ENCODE data around the gene SHISAL2A. TPM values are rescaled to one million over a fixed set of nuclear protein-coding genes. Genes with fewer than 3 reads are reported as not detected.

The SHISAL2A gene
- polyA plus RNA-seq, 3 donors: 0.03 to 0.28 TPM; not detected in 1

DNA sequence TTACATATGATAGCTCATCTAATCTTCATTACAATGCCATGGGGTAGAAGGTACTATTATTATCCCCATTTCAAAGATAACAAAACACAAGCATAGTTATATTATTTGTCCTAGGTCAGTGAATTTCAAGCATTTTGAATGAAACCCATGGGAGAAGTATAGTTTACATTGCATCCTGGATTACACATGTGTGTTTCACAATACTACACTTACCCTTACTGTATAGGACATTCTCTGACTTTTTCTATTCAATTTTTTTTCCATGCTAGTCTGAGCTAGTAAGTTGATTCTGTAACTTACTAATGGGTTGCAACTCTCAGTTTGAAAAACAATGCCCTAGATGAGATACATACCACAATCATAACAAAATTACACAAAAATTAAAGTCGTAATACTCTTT lies 39.5 kb upstream of the SHISAL2A start:
- peaks cover 13% of the 10 kb centered on the region in 2 donors for H3K4me1 ChIP-seq (ENCODE audit: control insufficient read depth in 1 of 2, insufficient read depth in 2 of 2, low read length in 2 of 2)
- H3K36me3 Mint-ChIP-seq: no peaks in the 10 kb centered on the region
- H3K4me3 Mint-ChIP-seq: no peak overlapping the region
- H3K9me3 ChIP-seq (replicated peaks in 1 of 2; ENCODE audit: control insufficient read depth in 1 of 2, insufficient read depth in 1 of 2, low read length in 2 of 2): no peaks in the 10 kb centered on the region
- H3K79me2 ChIP-seq (ENCODE audit: insufficient read depth, low read length): no peaks in the 10 kb centered on the region
- no peaks in the 10 kb centered on the region for H3K36me3 ChIP-seq (replicated peaks in 1 of 2; ENCODE audit: control insufficient read depth in 1 of 2, insufficient read depth in 2 of 2, low read length in 2 of 2)
- H3K9me3 Mint-ChIP-seq: peaks cover 0 to 2% (median 0%) of the 10 kb centered on the region in 7 donors
- H3K9ac ChIP-seq (ENCODE audit: insufficient read depth, low read length, poor library complexity, severe bottlenecking): no peak overlapping the region
- H3K4me1 Mint-ChIP-seq: peaks cover 20% of the 10 kb centered on the region
- peaks cover 2 to 3% of the 10 kb centered on the region in 2 donors for H3K27me3 ChIP-seq (ENCODE audit: control insufficient read depth in 2 of 2, insufficient read depth in 2 of 2, low read length in 2 of 2)
- peaks cover 2% of the 10 kb centered on the region in 3 donors for H3K27me3 Mint-ChIP-seq (ENCODE audit: low read depth in 3 of 3)
- H3K27ac ChIP-seq (ENCODE audit: low read depth in 1 of 2, low read length in 2 of 2): no peak overlapping the region
- no peak for DNase-seq
- no CpG with 5 or more reads among the region's 1 CpG for WGBS (ENCODE audit: insufficient coverage)
- no peaks in the 10 kb centered on the region for H4K20me1 ChIP-seq (ENCODE audit: insufficient read depth, low read length)
- intact Hi-C loops (cut with micrococcal nuclease): no loop called here
- H2AFZ ChIP-seq (ENCODE audit: insufficient read depth, low read depth, low read length, poor library complexity, severe bottlenecking): no peak overlapping the region
- no peak overlapping the region for H3K27ac Mint-ChIP-seq
- H3K4me3 ChIP-seq (replicated peaks in 1 of 3; ENCODE audit: low read depth in 2 of 3, low read length in 3 of 3): no peak overlapping the region
- H3K4me2 ChIP-seq (replicated peaks; ENCODE audit: extremely low read depth, low read length, poor library complexity, severe bottlenecking): no peak overlapping the region
- TF ChIP-seq, protein P1, sequence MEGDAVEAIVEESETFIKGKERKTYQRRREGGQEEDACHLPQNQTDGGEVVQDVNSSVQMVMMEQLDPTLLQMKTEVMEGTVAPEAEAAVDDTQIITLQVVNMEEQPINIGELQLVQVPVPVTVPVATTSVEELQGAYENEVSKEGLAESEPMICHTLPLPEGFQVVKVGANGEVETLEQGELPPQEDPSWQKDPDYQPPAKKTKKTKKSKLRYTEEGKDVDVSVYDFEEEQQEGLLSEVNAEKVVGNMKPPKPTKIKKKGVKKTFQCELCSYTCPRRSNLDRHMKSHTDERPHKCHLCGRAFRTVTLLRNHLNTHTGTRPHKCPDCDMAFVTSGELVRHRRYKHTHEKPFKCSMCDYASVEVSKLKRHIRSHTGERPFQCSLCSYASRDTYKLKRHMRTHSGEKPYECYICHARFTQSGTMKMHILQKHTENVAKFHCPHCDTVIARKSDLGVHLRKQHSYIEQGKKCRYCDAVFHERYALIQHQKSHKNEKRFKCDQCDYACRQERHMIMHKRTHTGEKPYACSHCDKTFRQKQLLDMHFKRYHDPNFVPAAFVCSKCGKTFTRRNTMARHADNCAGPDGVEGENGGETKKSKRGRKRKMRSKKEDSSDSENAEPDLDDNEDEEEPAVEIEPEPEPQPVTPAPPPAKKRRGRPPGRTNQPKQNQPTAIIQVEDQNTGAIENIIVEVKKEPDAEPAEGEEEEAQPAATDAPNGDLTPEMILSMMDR (IDR thresholded peaks at IDR 0.05): no peak

DNA sequence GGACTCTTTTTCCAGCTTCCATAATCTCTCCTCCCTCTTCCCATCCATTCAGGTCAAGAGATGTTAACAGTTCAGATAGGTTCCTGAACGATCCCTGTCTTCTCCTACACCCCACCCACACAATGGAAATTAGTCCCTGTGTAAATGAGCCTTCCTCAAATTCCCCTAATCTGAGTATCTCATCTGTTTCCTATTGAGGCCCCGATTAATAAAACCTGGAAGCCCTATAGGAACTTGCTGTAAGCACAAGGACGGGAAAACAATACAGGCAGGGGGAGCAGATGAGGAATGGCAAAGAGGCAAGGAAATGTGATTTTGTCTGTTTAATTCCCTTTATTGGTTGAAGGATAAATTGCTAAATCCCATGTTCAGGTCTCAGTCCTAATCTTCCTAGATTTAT lies 37.9 kb upstream of the SHISAL2A start:
- H3K9ac ChIP-seq (ENCODE audit: insufficient read depth, low read length, poor library complexity, severe bottlenecking): no peak overlapping the region

More for the DNA sequence above, 37.9 kb upstream of the SHISAL2A start:
- no peak overlapping the region for H2AFZ ChIP-seq (ENCODE audit: insufficient read depth, low read depth, low read length, poor library complexity, severe bottlenecking)
- no peaks in the 10 kb centered on the region for H3K36me3 ChIP-seq (replicated peaks in 1 of 2; ENCODE audit: control insufficient read depth in 1 of 2, insufficient read depth in 2 of 2, low read length in 2 of 2)
- Mint-ChIP-seq H3K4me3 (no peak overlapping the region), H3K36me3 (no peaks in the 10 kb centered on the region), H3K27ac (no peak overlapping the region), H3K4me1 (peaks cover 15% of the 10 kb centered on the region), H3K9me3 (peaks cover 0 to 6% (median 3%) of the 10 kb centered on the region in 7 donors), H3K27me3 (ENCODE audit: low read depth in 3 of 3) (peaks cover 2 to 6% (median 4%) of the 10 kb centered on the region in 3 donors)
- H3K79me2 ChIP-seq (ENCODE audit: insufficient read depth, low read length): no peaks in the 10 kb centered on the region
- TF ChIP-seq, protein P1 (IDR thresholded peaks at IDR 0.05): no peak
- H3K4me1 ChIP-seq (ENCODE audit: control insufficient read depth in 1 of 2, insufficient read depth in 2 of 2, low read length in 2 of 2): peaks cover 7% of the 10 kb centered on the region in 2 donors
- H3K4me3 ChIP-seq (replicated peaks in 1 of 3; ENCODE audit: low read depth in 2 of 3, low read length in 3 of 3): no peak overlapping the region
- WGBS (ENCODE audit: insufficient coverage): 29% methylated on average over 2 of the region's 3 CpGs
- no peak overlapping the region for H3K27ac ChIP-seq (ENCODE audit: low read depth in 1 of 2, low read length in 2 of 2)
- peaks cover 2 to 3% of the 10 kb centered on the region in 2 donors for H3K27me3 ChIP-seq (ENCODE audit: control insufficient read depth in 2 of 2, insufficient read depth in 2 of 2, low read length in 2 of 2)
- no peaks in the 10 kb centered on the region for H3K9me3 ChIP-seq (replicated peaks in 1 of 2; ENCODE audit: control insufficient read depth in 1 of 2, insufficient read depth in 1 of 2, low read length in 2 of 2)
- H4K20me1 ChIP-seq (ENCODE audit: insufficient read depth, low read length): no peaks in the 10 kb centered on the region
- intact Hi-C loops (cut with micrococcal nuclease): no loop called here
- DNase-seq: no peak
- H3K4me2 ChIP-seq (replicated peaks; ENCODE audit: extremely low read depth, low read length, poor library complexity, severe bottlenecking): no peak overlapping the region

All from CD14-positive monocyte (primary cell).